Measurements from ENCODE around the gene NPHP4. TPM values are rescaled to one million over a fixed set of nuclear protein-coding genes. Genes with fewer than 3 reads are reported as not detected.

NPHP4 gene
- total and polyA plus RNA-seq, 4 donors, result 1.7 to 5.6 (median 3.5) TPM

DNA sequence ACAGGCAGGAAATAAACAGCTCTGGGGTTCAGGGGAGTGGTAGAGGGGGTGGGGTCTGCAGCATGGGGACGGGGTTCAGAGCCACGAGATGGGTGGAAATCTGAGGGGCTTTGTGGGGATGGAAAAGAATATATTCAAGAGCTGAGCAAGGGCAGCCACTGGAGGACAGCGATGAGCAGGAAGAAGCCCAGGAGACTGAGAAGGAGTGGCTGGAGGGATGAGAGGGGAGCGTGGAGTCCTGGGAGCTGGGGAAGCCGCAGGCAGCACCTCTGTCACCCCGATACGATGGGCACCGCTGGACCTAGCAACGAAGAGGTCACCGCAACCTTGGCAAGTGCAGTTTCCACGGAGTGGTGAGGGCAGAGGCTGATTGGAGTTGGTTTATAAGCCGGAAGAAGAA, 43.5 kb upstream of the NPHP4 start:
- no peaks in the 10 kb centered on the region for H3K9me3 ChIP-seq (ENCODE audit: control insufficient read depth in 4 of 4, low read length in 3 of 4)
- TF ChIP-seq JUND (IDR thresholded peaks at IDR 0.05) (no peak), TAF1 (conservative IDR thresholded peaks at IDR 0.05) (no peak)
- TF ChIP-seq, protein P1, sequence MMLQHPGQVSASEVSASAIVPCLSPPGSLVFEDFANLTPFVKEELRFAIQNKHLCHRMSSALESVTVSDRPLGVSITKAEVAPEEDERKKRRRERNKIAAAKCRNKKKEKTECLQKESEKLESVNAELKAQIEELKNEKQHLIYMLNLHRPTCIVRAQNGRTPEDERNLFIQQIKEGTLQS (IDR thresholded peaks at IDR 0.05), result no peak
- H3K4me1 ChIP-seq (ENCODE audit: control insufficient read depth in 4 of 4, insufficient read depth in 4 of 4, low read length in 3 of 4), result no peaks in the 10 kb centered on the region
- H3K36me3 ChIP-seq (ENCODE audit: control insufficient read depth in 4 of 4, insufficient read depth in 3 of 4, low read depth in 1 of 4, low read length in 3 of 4), result no peaks in the 10 kb centered on the region
- H3K27me3 ChIP-seq (ENCODE audit: control insufficient read depth in 4 of 4, insufficient read depth in 4 of 4, low read length in 3 of 4), result no peaks in the 10 kb centered on the region
- no peak overlapping the region for H3K9ac ChIP-seq (ENCODE audit: low read depth in 1 of 2, low read length in 2 of 2)
- no peak for DNase-seq (ENCODE audit: low spot score)
- H3K27ac ChIP-seq (ENCODE audit: low read depth in 1 of 2, low read length in 2 of 2), result no peak overlapping the region
- H3K4me3 ChIP-seq (ENCODE audit: low read depth in 1 of 3, low read length in 3 of 3), result no peak overlapping the region
- WGBS, result 64% methylated on average over 12 of the region's 12 CpGs

DNA sequence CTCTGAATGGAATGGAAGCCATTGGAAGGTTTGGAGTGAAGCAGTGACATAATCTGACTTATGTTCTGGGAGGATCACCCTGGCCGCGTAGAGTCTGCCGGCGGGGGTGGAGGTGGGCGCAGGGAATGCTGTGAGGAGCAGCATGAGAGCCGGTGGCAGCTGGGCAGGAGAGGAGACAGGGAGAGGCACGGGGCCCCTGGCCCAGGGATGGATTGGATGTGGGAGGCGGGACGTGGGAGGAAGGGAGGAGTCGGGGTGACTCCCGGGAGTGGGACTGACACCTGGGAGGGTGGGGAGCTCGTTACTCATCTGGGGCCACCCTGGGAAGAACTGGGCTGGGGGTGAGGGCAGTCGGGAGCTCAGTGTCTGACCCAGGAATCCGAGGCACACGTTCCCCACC, 43.1 kb upstream of the NPHP4 start:
- no peak for TF ChIP-seq NR2F2 (IDR thresholded peaks at IDR 0.05)
- DNase-seq (ENCODE audit: low spot score), result no peak
- H3K4me1 ChIP-seq (ENCODE audit: control insufficient read depth in 4 of 4, insufficient read depth in 4 of 4, low read length in 3 of 4), result no peaks in the 10 kb centered on the region
- no peaks in the 10 kb centered on the region for H3K27me3 ChIP-seq (ENCODE audit: control insufficient read depth in 4 of 4, insufficient read depth in 4 of 4, low read length in 3 of 4)
- WGBS, result 72% methylated on average over 15 of the region's 15 CpGs
- no peaks in the 10 kb centered on the region for H3K9me3 ChIP-seq (ENCODE audit: control insufficient read depth in 4 of 4, low read length in 3 of 4)
- no peak overlapping the region for H3K9ac ChIP-seq (ENCODE audit: low read depth in 1 of 2, low read length in 2 of 2)
- no peak overlapping the region for H3K4me3 ChIP-seq (ENCODE audit: low read depth in 1 of 3, low read length in 3 of 3)
- H3K36me3 ChIP-seq (ENCODE audit: control insufficient read depth in 4 of 4, insufficient read depth in 3 of 4, low read depth in 1 of 4, low read length in 3 of 4), result no peaks in the 10 kb centered on the region
- no peak overlapping the region for H3K27ac ChIP-seq (ENCODE audit: low read depth in 1 of 2, low read length in 2 of 2)

GRCh38 chr1:6034750-6035096, 42.5 kb upstream of the NPHP4 start:
- Histone ChIP-seq H3K4me1 (ENCODE audit: control insufficient read depth in 4 of 4, insufficient read depth in 4 of 4, low read length in 3 of 4) (no peaks in the 10 kb centered on the region), H3K9me3 (ENCODE audit: control insufficient read depth in 4 of 4, low read length in 3 of 4) (no peaks in the 10 kb centered on the region), H3K36me3 (ENCODE audit: control insufficient read depth in 4 of 4, insufficient read depth in 3 of 4, low read depth in 1 of 4, low read length in 3 of 4) (no peaks in the 10 kb centered on the region), H3K27ac (ENCODE audit: low read depth in 1 of 2, low read length in 2 of 2) (no peak overlapping the region), H3K9ac (ENCODE audit: low read depth in 1 of 2, low read length in 2 of 2) (no peak overlapping the region), H3K4me3 (ENCODE audit: low read depth in 1 of 3, low read length in 3 of 3) (no peak overlapping the region), H3K27me3 (ENCODE audit: control insufficient read depth in 4 of 4, insufficient read depth in 4 of 4, low read length in 3 of 4) (no peaks in the 10 kb centered on the region)
- 66% methylated on average over 10 of the region's 10 CpGs for WGBS
- DNase-seq (ENCODE audit: low spot score), result no peak
- TF ChIP-seq TAF1 (conservative IDR thresholded peaks at IDR 0.05) (no peak), CTCF (IDR thresholded peaks at IDR 0.05; ENCODE audit: low read depth, low read length, missing input control) (no peak), NR2F2 (IDR thresholded peaks at IDR 0.05) (no peak), HNF4A (conservative IDR thresholded peaks at IDR 0.05) (no peak)

DNA sequence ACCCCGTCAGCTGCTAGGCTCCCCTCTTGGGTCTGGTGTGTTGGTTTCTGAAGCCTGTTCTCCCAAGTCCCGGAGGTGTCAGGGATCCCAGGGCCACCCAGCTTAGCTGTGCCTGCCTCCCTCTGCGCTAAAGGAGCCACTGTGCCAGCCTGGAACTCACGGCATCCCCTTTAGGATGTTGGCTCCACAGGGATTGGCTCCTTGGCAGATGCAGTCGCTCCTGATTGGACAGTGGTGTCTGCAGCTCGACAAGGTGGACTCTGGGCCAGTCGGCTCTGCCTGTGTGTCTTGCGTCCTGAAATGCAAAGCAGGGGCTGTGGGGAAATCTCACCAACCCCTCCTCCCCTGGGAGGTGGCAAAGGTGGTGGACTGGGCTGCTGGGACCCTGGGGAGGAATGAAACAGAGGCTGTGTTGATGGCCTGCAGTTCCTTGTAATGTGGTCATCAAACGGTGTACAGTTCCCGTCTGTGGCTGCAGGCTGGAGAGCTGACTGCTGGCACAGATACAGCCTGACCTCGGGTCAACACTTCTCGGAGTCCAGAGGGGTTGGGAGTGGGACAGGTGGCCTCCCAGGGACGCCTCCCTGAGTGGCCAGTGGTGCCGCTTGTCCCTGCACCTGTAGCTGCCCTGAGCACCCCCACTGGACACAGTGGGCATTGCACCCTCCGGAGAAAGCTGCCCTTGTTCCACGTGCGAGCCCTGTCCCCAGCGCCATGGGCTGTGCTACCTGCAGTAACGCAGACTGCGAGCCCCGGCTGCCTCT, 41.9 kb upstream of the NPHP4 start:
- 22% methylated on average over 21 of the region's 21 CpGs for WGBS
- Histone ChIP-seq H3K4me1 (ENCODE audit: control insufficient read depth in 4 of 4, insufficient read depth in 4 of 4, low read length in 3 of 4) (no peaks in the 10 kb centered on the region), H3K27me3 (ENCODE audit: control insufficient read depth in 4 of 4, insufficient read depth in 4 of 4, low read length in 3 of 4) (no peaks in the 10 kb centered on the region), H3K27ac (ENCODE audit: low read depth in 1 of 2, low read length in 2 of 2) (no peak overlapping the region), H3K4me3 (ENCODE audit: low read depth in 1 of 3, low read length in 3 of 3) (no peak overlapping the region), H3K9me3 (ENCODE audit: control insufficient read depth in 4 of 4, low read length in 3 of 4) (no peaks in the 10 kb centered on the region), H3K9ac (ENCODE audit: low read depth in 1 of 2, low read length in 2 of 2) (no peak overlapping the region), H3K36me3 (ENCODE audit: control insufficient read depth in 4 of 4, insufficient read depth in 3 of 4, low read depth in 1 of 4, low read length in 3 of 4) (no peaks in the 10 kb centered on the region)
- TF ChIP-seq CTCF (IDR thresholded peaks at IDR 0.05; ENCODE audit: low read depth, low read length, missing input control) (peak; percentile 48), NR2F2 (IDR thresholded peaks at IDR 0.05) (no peak)
- DNase-seq (ENCODE audit: low spot score), result peak; percentile 48

Measured in liver (tissue), 9 donors.